ENCODE data around the gene SLC25A29.

The SLC25A29 gene

GRCh38 chr14:100332071-100332639 is 25.9 kb upstream of the SLC25A29 start:
- no peak for DNase-seq (ENCODE audit: low read depth)

DNA sequence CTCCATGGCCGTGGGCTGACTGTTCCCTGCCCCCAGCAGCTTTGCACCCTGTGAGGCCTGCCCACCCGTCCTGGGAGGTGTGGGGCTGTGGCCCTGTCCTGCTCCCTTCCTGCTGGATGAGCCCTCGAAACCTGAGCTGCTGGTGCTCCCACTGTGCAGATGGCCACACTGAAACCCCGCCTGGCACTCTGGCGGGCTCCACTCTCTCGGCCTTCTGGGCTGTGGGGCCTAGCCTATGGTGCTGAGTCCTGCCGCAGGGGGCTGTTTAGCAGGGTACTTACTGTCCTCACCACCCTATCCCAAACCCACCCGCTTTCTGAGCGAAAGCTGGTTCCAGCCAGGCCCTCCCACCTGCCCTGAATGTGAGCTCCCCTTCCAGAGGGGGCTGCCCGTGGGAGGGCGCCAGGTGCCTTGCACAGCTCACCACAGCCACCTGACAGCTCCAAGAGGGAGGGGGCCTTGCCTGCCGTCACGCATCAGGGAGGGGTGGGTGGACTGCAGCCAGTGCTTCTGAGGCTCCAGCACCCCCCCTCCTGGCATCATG is 24.2 kb upstream of the SLC25A29 start:
- DNase-seq (ENCODE audit: low read depth), result no peak

GRCh38 chr14:100330007-100330344 is 23.7 kb upstream of the SLC25A29 start:
- DNase-seq (ENCODE audit: low read depth), result no peak

DNA sequence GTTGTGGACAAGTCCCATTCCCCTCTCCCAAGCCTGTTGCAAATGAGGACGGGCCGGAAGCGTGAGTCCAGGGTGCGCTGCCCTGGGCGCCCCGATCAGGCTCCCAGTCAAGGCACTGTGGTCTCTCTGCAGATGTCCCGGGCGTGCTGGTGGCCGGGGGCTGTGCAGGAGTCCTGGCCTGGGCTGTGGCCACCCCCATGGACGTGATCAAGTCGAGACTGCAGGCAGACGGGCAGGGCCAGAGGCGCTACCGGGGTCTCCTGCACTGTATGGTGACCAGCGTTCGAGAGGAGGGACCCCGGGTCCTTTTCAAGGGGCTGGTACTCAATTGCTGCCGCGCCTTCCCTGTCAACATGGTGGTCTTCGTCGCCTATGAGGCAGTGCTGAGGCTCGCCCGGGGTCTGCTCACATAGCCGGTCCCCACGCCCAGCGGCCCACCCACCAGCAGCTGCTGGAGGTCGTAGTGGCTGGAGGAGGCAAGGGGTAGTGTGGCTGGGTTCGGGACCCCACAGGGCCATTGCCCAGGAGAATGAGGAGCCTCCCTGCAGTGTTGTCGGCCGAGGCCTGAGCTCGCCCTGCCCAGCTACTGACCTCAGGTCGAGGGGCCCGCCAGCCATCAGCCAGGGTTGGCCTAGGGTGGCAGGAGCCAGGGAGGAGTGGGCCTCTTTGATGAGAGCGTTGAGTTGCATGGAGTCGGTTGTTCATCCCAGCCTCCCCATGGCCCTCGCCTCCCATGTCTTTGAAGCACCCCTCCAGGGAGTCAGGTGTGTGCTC is 23.2 kb upstream of the SLC25A29 start:
- no peak for DNase-seq (ENCODE audit: low read depth)

GRCh38 chr14:100328495-100329163 is 22.4 kb upstream of the SLC25A29 start:
- no peak for DNase-seq (ENCODE audit: low read depth)

DNA sequence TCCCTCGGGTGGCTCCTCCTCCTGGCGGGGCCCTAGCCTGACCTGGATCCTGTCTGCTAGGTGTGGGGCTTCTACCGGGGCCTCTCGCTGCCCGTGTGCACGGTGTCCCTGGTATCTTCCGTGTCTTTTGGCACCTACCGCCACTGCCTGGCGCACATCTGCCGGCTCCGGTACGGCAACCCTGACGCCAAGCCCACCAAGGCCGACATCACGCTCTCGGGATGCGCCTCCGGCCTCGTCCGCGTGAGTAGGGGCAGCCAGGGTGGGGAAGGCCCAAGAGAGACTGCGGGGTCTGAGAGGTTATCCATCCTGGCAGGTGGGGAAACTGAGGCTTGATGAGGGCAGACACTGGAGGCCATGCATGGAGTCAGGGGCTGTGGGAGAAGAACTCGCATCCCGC is 20.9 kb upstream of the SLC25A29 start:
- no peak for DNase-seq (ENCODE audit: low read depth)

DNA sequence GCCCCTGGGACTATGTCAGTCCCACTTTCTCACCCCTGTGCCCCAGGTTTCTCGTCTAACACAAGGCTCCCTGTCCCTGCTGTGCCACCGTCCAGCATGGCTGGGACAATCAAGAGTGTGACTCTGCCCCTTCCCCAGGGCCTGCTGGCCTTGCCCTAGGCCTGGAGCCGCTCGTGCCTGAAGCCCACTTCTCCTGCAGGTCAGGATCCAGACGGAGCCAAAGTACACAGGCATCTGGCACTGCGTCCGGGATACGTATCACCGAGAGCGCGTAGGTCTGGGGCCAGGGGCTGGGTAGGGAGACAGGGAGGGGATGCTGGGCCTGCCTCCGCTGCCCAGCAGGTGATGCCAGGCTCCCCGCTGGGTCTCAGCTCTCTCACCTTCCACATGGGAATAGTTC is 19.7 kb upstream of the SLC25A29 start:
- DNase-seq (ENCODE audit: low read depth), result no peak

GRCh38 chr14:100325231-100325632 is 19.0 kb upstream of the SLC25A29 start:
- DNase-seq (ENCODE audit: low read depth), result no peak

- DNase-seq (ENCODE audit: low read depth), result no peak
Observed at GRCh38 chr14:100323942-100324307, 17.7 kb upstream of the SLC25A29 start.

GRCh38 chr14:100323121-100323941 is 17.1 kb upstream of the SLC25A29 start, which contains the start of gene SLC25A47:
Gene SLC25A47, plus strand, starts transcription at chr14:100323339. Its CDS starts 76 bp downstream, at chr14:100323415.
- DNase-seq (ENCODE audit: low read depth), result no peak

DNA sequence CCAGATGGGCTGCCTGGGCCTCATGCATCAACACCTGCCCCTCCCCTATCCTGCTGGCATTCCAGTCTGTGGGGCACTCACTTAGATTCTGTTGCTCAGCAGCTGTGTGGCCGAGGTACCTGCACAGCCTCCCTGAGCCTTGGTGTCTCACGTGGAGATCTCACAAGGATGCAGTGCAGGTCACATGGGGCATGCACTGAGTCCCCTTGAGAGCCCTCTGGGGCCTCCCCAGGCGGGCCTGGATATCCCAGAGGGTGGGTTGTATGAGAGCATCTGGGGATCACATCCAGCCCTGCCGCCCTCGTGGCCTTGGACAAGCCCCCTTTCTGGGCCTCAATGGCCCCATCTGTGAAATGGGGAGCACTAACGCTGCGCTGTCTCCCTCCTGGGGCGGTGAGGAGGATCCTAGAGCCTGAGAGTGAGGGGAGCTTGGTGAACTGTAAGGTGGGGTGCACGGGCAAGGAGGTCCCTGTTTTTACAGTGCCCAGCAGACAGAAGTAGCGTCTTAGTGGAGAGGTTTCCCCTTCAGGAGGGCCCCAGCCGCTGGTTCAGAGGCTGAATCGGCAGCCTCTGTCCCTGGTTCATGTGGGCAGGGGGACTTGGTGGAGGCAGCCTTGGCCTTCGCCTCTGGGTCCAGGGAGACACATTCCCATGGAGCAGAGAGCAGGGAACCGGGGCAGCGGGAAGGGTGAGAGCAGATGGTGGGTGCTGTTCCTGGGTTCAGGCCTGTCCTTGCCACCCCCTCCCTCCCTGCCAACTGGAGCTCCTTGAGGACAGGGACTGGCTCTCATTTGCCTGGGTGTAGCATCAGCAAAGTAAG is 16.1 kb upstream of the SLC25A29 start:
- no peak for DNase-seq (ENCODE audit: low read depth)

- no peak for DNase-seq (ENCODE audit: low read depth)
Observed at GRCh38 chr14:100321473-100322137, 15.4 kb upstream of the SLC25A29 start.

GRCh38 chr14:100320157-100320856 is 14.1 kb upstream of the SLC25A29 start:
- DNase-seq (ENCODE audit: low read depth), result no peak

DNA sequence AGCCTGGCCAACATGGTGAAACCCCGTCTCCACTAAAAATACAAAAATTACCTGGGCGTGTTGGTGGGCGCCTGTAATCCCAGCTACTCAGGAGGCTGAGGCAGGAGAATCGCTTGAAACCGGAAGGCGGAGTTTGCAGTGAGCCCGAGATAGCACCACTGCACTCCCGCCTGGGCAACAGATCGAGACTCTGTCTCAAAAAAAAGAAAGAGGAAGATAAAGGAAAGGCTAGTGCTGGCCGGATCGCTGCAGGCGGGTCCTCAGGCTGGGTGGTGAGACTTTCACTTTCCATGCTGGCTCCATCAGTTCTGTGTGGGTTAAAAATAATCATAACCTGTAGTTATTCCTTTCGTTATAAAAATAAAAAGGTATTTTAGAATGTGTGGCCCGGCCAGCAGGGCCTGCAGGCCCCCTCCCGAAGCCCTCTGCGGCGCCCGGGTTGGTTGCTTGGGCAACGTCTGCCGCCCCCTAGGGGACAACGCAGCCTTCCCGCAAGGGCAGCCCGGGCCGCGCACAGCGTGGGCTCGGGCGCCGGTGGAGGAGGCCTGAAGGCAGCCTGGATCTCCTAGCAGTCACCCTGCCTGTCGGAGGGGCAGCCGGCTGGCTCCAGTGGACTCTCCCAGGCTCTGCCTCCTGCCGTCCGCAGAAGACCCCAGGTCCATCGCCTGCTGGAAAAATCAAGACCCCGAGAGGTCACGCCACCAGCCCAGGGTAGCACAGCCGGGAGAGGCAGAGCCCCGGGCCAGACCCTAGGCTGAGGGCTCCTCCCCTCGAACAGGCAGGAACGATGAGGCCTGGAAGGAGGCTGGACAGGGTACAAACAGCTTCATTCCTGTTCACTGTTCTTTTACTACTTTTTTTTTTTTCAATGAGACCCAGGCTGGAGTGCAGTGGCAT is 11.9 kb upstream of the SLC25A29 start:
- DNase-seq (ENCODE audit: low read depth), result peak; percentile 59

DNA sequence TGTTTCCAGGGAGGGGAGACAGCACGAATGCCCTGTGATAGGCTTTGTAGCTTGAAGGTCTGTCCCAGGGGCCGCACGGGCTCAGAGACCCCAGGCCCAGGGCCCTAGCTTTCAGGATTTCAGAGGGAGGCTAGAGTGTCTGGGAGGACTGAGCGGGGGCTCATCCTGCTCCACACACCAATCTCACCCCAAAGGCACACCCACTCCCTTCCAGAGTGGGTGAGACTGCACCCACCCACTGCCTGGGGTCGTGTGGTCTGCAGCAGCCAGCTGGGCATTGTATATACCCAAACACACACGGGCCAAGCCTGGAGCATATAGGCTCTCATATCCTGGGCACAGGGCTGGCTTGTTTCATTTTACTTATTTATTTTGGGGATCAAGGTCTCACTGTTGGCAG is 11.1 kb upstream of the SLC25A29 start:
- DNase-seq (ENCODE audit: low read depth), result no peak

DNA sequence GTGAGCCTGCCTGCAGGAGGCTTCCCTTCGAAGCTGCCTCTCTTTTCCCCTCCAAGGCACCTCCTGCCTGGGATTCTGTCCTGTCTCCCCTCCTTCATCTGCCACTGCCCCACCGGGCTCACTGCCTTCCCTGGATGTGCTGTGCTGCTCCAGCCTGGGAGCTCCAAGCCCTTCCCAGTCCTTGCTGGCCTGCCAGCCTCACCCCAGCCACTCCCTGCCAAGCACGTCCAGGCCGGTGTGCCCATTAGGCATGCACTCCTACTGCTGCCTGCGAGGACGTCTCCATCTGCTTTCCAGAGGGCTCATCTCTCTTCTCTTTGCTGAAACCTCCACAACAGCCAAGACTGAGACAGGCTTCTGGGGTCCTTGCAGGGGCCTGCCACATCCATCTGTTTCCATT is 8.5 kb upstream of the SLC25A29 start:
- no peak for DNase-seq (ENCODE audit: low read depth)

DNA sequence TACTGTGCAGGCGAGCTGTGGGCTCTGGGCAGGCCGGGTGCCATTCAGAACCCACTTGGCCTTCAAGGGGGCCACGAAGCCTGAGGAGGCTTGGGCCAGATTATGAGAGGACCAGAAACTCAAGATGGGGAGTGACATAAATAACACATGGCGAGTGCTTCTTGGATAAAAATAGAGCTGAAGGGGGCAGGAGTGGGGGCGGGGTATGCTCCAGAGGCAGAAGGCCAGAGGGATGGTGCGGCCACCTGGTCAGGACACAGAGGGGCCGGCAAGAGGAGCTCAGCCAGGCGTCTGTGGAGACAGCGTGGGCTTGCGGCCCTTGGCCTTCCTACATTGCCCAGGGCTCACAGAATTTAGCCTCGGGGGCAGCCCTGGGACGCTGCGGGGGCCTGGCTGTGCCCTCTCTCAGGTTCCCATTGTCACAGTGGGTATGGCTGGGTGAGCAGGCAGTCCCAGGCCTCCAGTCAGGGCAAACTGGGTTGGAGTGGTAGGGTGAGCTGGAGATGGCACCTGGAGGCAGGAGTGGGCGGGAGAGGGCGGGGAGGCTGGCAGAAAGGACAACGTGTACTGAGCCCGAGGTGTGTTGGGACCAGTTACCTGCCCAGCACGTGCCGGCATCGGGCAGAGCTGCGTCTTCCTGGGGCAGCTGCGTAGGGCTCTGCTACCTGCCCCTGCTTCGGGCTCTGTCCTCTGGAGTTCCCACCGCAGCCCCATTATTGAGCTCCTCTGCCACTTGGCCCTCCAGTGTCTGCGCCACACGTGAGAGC is 7.4 kb upstream of the SLC25A29 start:
- DNase-seq (ENCODE audit: low read depth), result no peak

GRCh38 chr14:100312877-100313400 is 6.7 kb upstream of the SLC25A29 start:
- no peak for DNase-seq (ENCODE audit: low read depth)
